ENCODE data around the gene ZSWIM8. TPM values are rescaled to one million over a fixed set of nuclear protein-coding genes. Genes with fewer than 3 reads are reported as not detected.

The ZSWIM8 gene
- total and polyA plus RNA-seq, 8 donors: 43.4 to 325 (median 79.6) TPM

- Histone ChIP-seq H3K4me3 (no peak overlapping the region), H3K27ac (no peak overlapping the region), H3K27me3 (no peaks in the 10 kb centered on the region), H3K4me1 (peaks cover 10 to 66% (median 26%) of the 10 kb centered on the region in 4 donors), H3K36me3 (peaks cover 19 to 61% (median 57%) of the 10 kb centered on the region in 4 donors), H3K9me3 (no peaks in the 10 kb centered on the region)
- TF ChIP-seq POLR2A (IDR thresholded peaks at IDR 0.05) (no peak), CTCF (IDR thresholded peaks at IDR 0.05) (no peak), EP300 (IDR thresholded peaks at IDR 0.05) (no peak), POLR2AphosphoS5 (IDR thresholded peaks at IDR 0.05) (no peak)
- no peak for DNase-seq
- 76 to 90% (median 82%) methylated on average over 7 of the region's 7 CpGs for WGBS, 5 donors
- intact Hi-C loops (cut with DNase I; ENCODE audit: low total_unique reads): no loop called here
Observed at GRCh38 chr10:73813333-73813732, 27.9 kb downstream of the ZSWIM8 start.

- no peak for TF ChIP-seq POLR2AphosphoS5 (IDR thresholded peaks at IDR 0.05)
- Histone ChIP-seq H3K9me3 (no peaks in the 10 kb centered on the region), H3K36me3 (peaks cover 17 to 67% (median 54%) of the 10 kb centered on the region in 4 donors), H3K4me3 (no peak overlapping the region), H3K4me1 (peaks cover 20 to 66% (median 30%) of the 10 kb centered on the region in 4 donors), H3K27ac (no peak overlapping the region), H3K27me3 (no peaks in the 10 kb centered on the region)
- intact Hi-C loops (cut with DNase I; ENCODE audit: low total_unique reads): no loop called here
- WGBS, 5 donors: 84 to 95% (median 90%) methylated on average over 13 of the region's 13 CpGs
- DNase-seq: no peak
Observed at GRCh38 chr10:73814276-73814895, 29.0 kb downstream of the ZSWIM8 start.

- Histone ChIP-seq H3K4me1 (peaks cover 21 to 66% (median 32%) of the 10 kb centered on the region in 4 donors), H3K4me3 (no peak overlapping the region), H3K27me3 (no peaks in the 10 kb centered on the region), H3K27ac (peak overlapping the region in 1 of 5 donors; percentile 54), H3K36me3 (peaks cover 17 to 73% (median 52%) of the 10 kb centered on the region in 4 donors), H3K9me3 (no peaks in the 10 kb centered on the region)
- 82 to 86% (median 83%) methylated on average over 21 to 22 of the region's 22 CpGs for WGBS, 5 donors
- no peak for DNase-seq
- intact Hi-C loops (cut with DNase I; ENCODE audit: low total_unique reads): no loop called here
- TF ChIP-seq CTCF (IDR thresholded peaks at IDR 0.05): peak in 1 of 7 experiments; percentile 22
- no peak for TF ChIP-seq EP300 (IDR thresholded peaks at IDR 0.05)
Observed at GRCh38 chr10:73814896-73815718, 29.7 kb downstream of the ZSWIM8 start.

GRCh38 chr10:73815719-73816030 is 30.3 kb downstream of the ZSWIM8 start:
- Histone ChIP-seq H3K27ac (peak overlapping the region in 4 of 5 donors; percentile 38 to 64 (median 56)), H3K36me3 (peaks cover 17 to 73% (median 52%) of the 10 kb centered on the region in 4 donors), H3K9me3 (no peaks in the 10 kb centered on the region), H3K4me1 (peaks cover 16 to 62% (median 27%) of the 10 kb centered on the region in 4 donors), H3K27me3 (no peaks in the 10 kb centered on the region), H3K4me3 (no peak overlapping the region)
- intact Hi-C loops (cut with DNase I; ENCODE audit: low total_unique reads): no loop called here
- DNase-seq: no peak
- no peak for TF ChIP-seq POLR2AphosphoS5 (IDR thresholded peaks at IDR 0.05)
- no peak for TF ChIP-seq POLR2A (IDR thresholded peaks at IDR 0.05)
- no peak for TF ChIP-seq EP300 (IDR thresholded peaks at IDR 0.05)
- no peak for TF ChIP-seq CTCF (IDR thresholded peaks at IDR 0.05)

Measured in stomach (tissue), 9 donors.